Lower leg skin (tissue), 4 donors: ENCODE results near the gene LPIN1. TPM values are rescaled to one million over a fixed set of nuclear protein-coding genes. Genes with fewer than 3 reads are reported as not detected.
"Not testable (repeated sequence)": the region's sequence is repeated elsewhere in the genome, so short reads cannot be mapped to it uniquely, and the experiment has no call there.

Experiments used
- DNase-seq, 2 donors: peaks; one replicate each; pipeline ENCODE4 v3.0.0-alpha.2; 2019; ENCODE audit warnings: low spot score in 2 of 2
- H3K4me3 ChIP-seq: fragments of 200-600 bp; sonication (generic); 2 replicates; pipeline ENCODE4 v1.5.1; 2017; ENCODE audit warnings: mild to moderate bottlenecking, low read depth; ENCODE audit not compliant: poor library complexity, severe bottlenecking
- POLR2A ChIP-seq, 2 donors: fragments of 450-650 bp; IDR thresholded peaks; one replicate each; pipeline ENCODE4 v1.6.1; 2016 to 2017; ENCODE audit warnings: antibody characterized with exemption in 2 of 2, mild to moderate bottlenecking in 1 of 2, moderate library complexity in 1 of 2
- WGBS, 2 donors: methylation state at CpG; one replicate each; pipeline ENCODE4 v1.1.5; 2018; 5-methylcytosine and 5-hydroxymethylcytosine counted together
- intact Hi-C: fragments of 100-400 bp; cut with DNase I; formaldehyde crosslinking; loops from one replicate; pipeline ENCODE4 v1.15.0; 2023; ENCODE audit warnings: low total_unique reads
- total RNA-seq, 4 donors: library from RNA; depleted of rRNA; stranded (reverse); fragments of >200 nt; gene quantifications; one replicate each; pipeline ENCODE4 v1.1.0, GENCODE V29; 2016
- TF ChIP-seq, protein P1 (sequence below), 3 donors: fragments of 450-650 bp; IDR thresholded peaks; one replicate each; pipeline ENCODE4 v1.5.1; 2016; ENCODE audit warnings: antibody characterized with exemption in 3 of 3, mild to moderate bottlenecking in 3 of 3, moderate library complexity in 2 of 3

LPIN1 gene
- total RNA-seq, 4 donors from 2014 or later = 15.6 to 45.8 (median 35.0) TPM

GRCh38 chr2:11732587-11732986 is 13.8 kb upstream of the LPIN1 start:
- 75 to 80% methylated on average over 2 of the region's 2 CpGs for WGBS, 2 donors
- DNase-seq = no peak
- TF ChIP-seq, protein P1, sequence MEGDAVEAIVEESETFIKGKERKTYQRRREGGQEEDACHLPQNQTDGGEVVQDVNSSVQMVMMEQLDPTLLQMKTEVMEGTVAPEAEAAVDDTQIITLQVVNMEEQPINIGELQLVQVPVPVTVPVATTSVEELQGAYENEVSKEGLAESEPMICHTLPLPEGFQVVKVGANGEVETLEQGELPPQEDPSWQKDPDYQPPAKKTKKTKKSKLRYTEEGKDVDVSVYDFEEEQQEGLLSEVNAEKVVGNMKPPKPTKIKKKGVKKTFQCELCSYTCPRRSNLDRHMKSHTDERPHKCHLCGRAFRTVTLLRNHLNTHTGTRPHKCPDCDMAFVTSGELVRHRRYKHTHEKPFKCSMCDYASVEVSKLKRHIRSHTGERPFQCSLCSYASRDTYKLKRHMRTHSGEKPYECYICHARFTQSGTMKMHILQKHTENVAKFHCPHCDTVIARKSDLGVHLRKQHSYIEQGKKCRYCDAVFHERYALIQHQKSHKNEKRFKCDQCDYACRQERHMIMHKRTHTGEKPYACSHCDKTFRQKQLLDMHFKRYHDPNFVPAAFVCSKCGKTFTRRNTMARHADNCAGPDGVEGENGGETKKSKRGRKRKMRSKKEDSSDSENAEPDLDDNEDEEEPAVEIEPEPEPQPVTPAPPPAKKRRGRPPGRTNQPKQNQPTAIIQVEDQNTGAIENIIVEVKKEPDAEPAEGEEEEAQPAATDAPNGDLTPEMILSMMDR (IDR thresholded peaks at IDR 0.05) = no peak
- no peak for TF ChIP-seq POLR2A (IDR thresholded peaks at IDR 0.05)
- intact Hi-C loops = no loop called here
- H3K4me3 ChIP-seq = no peak overlapping the region

DNA sequence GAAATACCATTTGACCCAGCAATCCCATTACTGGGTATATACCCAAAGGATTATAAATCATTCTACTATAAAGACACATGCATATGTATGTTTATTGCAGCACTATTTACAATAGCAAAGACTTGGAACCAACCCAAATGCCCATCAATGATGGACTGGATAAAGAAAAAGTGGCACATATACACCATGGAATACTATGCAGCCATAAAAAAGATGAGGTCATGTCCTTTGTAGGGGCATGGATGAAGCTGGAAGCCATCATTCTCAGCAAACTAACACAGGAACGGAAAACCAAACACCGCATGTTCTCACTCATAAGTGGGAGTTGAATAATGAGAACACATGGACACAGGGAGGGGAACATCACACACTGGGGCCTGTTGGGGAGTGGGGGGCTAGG is 8.6 kb upstream of the LPIN1 start:
- intact Hi-C loops, H3K4me3 ChIP-seq, DNase-seq: not testable (repeated sequence)
- WGBS, 2 donors = 92 to 94% methylated on average over 2 of the region's 2 CpGs

DNA sequence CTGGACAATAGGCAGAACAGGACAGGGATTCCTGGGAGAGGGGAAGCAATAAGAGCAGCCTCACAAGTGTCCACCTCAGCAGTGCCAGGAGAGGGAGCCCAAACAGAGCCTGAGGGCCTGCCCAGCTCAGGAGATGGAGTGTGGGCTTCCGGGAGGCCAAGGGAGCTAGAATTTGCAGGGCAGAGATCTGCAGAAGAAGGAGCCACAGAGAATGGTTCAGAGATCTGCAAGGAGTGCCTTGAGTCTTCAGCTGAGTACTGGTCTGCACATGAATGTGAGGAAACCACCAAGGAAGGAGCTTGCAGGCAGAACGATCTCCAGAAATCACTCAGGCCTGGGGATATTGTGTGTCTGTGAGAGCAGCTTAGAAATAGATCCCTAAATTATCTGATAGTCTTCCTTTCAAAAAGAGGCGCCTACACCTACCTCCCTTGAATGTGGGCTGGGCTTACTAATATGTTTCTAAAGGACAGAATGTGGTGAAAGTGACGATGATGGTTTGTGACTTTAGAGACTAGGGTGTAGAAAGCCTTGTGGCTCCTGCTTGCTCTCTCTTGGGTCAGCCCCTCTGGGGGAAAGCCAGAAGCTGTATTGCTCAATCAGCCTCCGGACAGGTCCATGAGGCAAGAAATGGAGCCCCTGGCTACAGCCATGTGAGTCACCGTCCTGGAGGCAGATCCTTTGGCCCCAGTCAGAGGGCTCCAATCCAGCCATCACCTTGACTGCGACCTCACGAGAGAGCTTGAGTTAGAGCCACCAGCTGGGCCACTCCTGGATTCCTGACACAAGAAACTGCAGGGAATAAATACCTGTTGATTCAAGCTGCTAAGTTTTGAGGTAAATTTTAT is 7.6 kb upstream of the LPIN1 start:
- H3K4me3 ChIP-seq = no peak overlapping the region
- intact Hi-C loops = no loop called here
- 43 to 52% methylated on average over 8 of the region's 8 CpGs for WGBS, 2 donors
- peak; percentile 83 to 96 for DNase-seq
- TF ChIP-seq, protein P1 (IDR thresholded peaks at IDR 0.05) = no peak
- TF ChIP-seq POLR2A (IDR thresholded peaks at IDR 0.05) = no peak

DNA sequence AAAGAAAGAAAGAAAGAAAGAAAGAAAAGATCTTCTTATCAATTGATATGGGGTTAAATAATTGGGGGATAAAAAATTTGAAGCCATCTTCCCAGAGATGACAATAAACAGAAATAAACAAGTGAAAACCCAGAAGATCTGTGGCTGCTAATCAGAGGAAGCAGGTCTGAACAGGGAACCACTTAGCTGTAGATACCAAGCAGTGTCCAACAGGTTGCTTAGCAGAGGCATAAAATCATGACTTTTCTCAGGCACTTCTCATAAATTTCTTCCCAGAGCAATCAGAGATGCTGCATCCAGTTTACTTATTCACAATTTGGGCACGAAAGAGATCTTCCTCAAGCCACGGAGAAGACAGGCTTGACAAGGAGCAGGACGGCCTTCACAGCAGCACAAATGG is 5.7 kb upstream of the LPIN1 start:
- intact Hi-C loops = no loop called here
- 89 to 91% methylated on average over 3 of the region's 3 CpGs for WGBS, 2 donors
- DNase-seq = no peak
- TF ChIP-seq POLR2A (IDR thresholded peaks at IDR 0.05) = no peak
- TF ChIP-seq, protein P1 (IDR thresholded peaks at IDR 0.05) = no peak
- no peak overlapping the region for H3K4me3 ChIP-seq

DNA sequence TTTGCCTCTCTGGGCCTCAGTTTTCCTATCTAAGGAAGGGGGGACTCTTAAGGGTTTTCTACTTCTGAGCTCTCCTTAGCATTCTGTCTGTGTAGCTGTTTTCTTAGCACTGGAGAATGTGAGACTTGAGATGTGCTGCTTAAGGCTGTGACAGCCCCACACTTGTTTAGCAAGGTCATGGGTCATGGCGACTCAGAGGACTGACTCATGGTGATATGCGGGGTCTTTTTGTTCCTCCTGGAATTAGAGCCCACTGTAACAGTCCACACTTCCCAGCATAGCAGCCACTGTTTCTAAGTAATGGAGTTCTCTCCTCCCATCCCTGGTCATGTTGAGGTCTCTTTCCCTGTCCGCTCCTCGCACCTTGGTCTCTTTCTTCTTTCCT is 4.1 kb upstream of the LPIN1 start:
- TF ChIP-seq POLR2A (IDR thresholded peaks at IDR 0.05) = no peak
- TF ChIP-seq, protein P1 (IDR thresholded peaks at IDR 0.05) = no peak
- DNase-seq = no peak
- 91 to 96% methylated on average over 4 of the region's 4 CpGs for WGBS, 2 donors
- H3K4me3 ChIP-seq = no peak overlapping the region
- intact Hi-C loops = no loop called here

GRCh38 chr2:11742702-11743357 is 3.6 kb upstream of the LPIN1 start:
- DNase-seq = no peak
- intact Hi-C loops = no loop called here
- TF ChIP-seq POLR2A (IDR thresholded peaks at IDR 0.05) = no peak
- TF ChIP-seq, protein P1 (IDR thresholded peaks at IDR 0.05) = no peak
- WGBS, 2 donors = 90 to 91% methylated on average over 16 of the region's 16 CpGs
- H3K4me3 ChIP-seq = no peak overlapping the region
